GM23338 (cell line): Measurements from ENCODE around the gene HHIP. TPM values are rescaled to one million over a fixed set of nuclear protein-coding genes. Genes with fewer than 3 reads are reported as not detected.

Experiments used
- ATAC-seq: fragments of 200-7000 bp; cut with Tn5 transposase; 3 replicates; pipeline ENCODE4 v1.9.1; 2020
- DNase-seq: peaks from one replicate; pipeline ENCODE4 v3.0.0-alpha.2; 2015; ENCODE audit warnings: low spot score
- H2AFZ ChIP-seq: fragments of 200-600 bp; sonication (generic); 2 replicates; pipeline ENCODE4 v1.8.0; 2016; ENCODE audit warnings: antibody characterized with exemption, mild to moderate bottlenecking, moderate library complexity
- H3F3A ChIP-seq: fragments of 200-600 bp; sonication (generic); replicated peaks from 2 replicates; pipeline ENCODE4 v1.8.0; 2017; ENCODE audit warnings: antibody characterized with exemption, mixed run types, low read depth
- H3K27ac ChIP-seq: fragments of 200-600 bp; sonication (generic); 2 replicates; pipeline ENCODE4 v1.6.1; 2016; ENCODE audit warnings: low read depth
- H3K27me3 ChIP-seq: fragments of 200-600 bp; sonication (generic); 2 replicates; pipeline ENCODE4 v1.8.0; 2016; ENCODE audit warnings: mild to moderate bottlenecking, mixed run types, moderate library complexity; ENCODE audit not compliant: insufficient read depth
- H3K36me3 ChIP-seq: fragments of 200-600 bp; sonication (generic); 2 replicates; pipeline ENCODE4 v1.8.0; 2016; ENCODE audit warnings: mild to moderate bottlenecking; ENCODE audit not compliant: insufficient read depth
- H3K4me1 ChIP-seq: fragments of 200-600 bp; sonication (generic); 2 replicates; pipeline ENCODE4 v1.8.0; 2016; ENCODE audit warnings: mild to moderate bottlenecking, moderate library complexity; ENCODE audit not compliant: insufficient read depth
- H3K4me2 ChIP-seq: fragments of 200-600 bp; sonication (generic); 2 replicates; pipeline ENCODE4 v1.7.1; 2017; ENCODE audit warnings: mixed run types
- H3K4me3 ChIP-seq: fragments of 200-600 bp; sonication (generic); 2 replicates; pipeline ENCODE4 v1.6.1; 2016; ENCODE audit warnings: mixed run types
- H3K79me2 ChIP-seq: fragments of 200-600 bp; sonication (generic); replicated peaks from 2 replicates; pipeline ENCODE4 v1.8.0; 2017; ENCODE audit warnings: mild to moderate bottlenecking; ENCODE audit not compliant: insufficient read depth
- H3K9me2 ChIP-seq: fragments of 200-600 bp; sonication (generic); 2 replicates; pipeline ENCODE4 v1.8.0; 2017; ENCODE audit not compliant: insufficient read depth
- H4K20me1 ChIP-seq: fragments of 200-600 bp; sonication (generic); replicated peaks from 2 replicates; pipeline ENCODE4 v1.8.0; 2017; ENCODE audit warnings: mild to moderate bottlenecking; ENCODE audit not compliant: insufficient read depth
- H3K27ac Mint-ChIP-seq: 2 replicates; pipeline ENCODE4 v1.8.0; 2020; ENCODE audit warnings: inconsistent platforms, mild to moderate bottlenecking, moderate library complexity, mixed read lengths
- H3K27me3 Mint-ChIP-seq: 3 replicates; pipeline ENCODE4 v1.8.0; 2022; ENCODE audit warnings: low read depth, mild to moderate bottlenecking, moderate library complexity, mixed read lengths, inconsistent platforms; ENCODE audit not compliant: insufficient read depth, poor library complexity
- H3K36me3 Mint-ChIP-seq: 3 replicates; pipeline ENCODE4 v1.8.0; 2021; ENCODE audit warnings: low read depth, mild to moderate bottlenecking, inconsistent platforms, moderate library complexity, mixed read lengths
- H3K4me1 Mint-ChIP-seq: 3 replicates; pipeline ENCODE4 v1.8.0; 2020; ENCODE audit warnings: mild to moderate bottlenecking, inconsistent platforms, mixed read lengths
- H3K4me3 Mint-ChIP-seq: 3 replicates; pipeline ENCODE4 v1.8.0; 2021; ENCODE audit warnings: moderate library complexity, mild to moderate bottlenecking, inconsistent platforms, mixed read lengths
- H3K9me3 Mint-ChIP-seq: 3 replicates; pipeline ENCODE4 v1.8.0; 2020; ENCODE audit warnings: moderate library complexity, mild to moderate bottlenecking, inconsistent platforms, mixed read lengths
- CREB1 ChIP-seq: fragments of 250-450 bp; sonication (Bioruptor Pico); IDR thresholded peaks from 2 replicates; pipeline ENCODE4 v1.5.0; 2020; ENCODE audit warnings: low read depth, mild to moderate bottlenecking, moderate library complexity
- ETS1 ChIP-seq: IDR thresholded peaks from 2 replicates; pipeline ENCODE4 v1.6.1; 2016; ENCODE audit warnings: antibody characterized with exemption
- EZH2 ChIP-seq: fragments of 200-600 bp; sonication (generic); IDR thresholded peaks from one replicate; pipeline ENCODE4 v1.8.0; 2017; ENCODE audit warnings: antibody characterized with exemption, mild to moderate bottlenecking, low read depth; ENCODE audit not compliant: unreplicated experiment
- EZH2phosphoT487 ChIP-seq: fragments of 200-600 bp; sonication (generic); IDR thresholded peaks from one replicate; pipeline ENCODE4 v1.8.1; 2018; ENCODE audit warnings: antibody characterized with exemption; ENCODE audit not compliant: unreplicated experiment
- JUNB ChIP-seq: IDR thresholded peaks from one replicate; pipeline ENCODE4 v1.6.1; 2016; ENCODE audit warnings: antibody characterized with exemption; ENCODE audit not compliant: unreplicated experiment
- NANOG ChIP-seq: IDR thresholded peaks from 2 replicates; pipeline ENCODE4 v1.6.1; 2016; ENCODE audit warnings: antibody characterized with exemption, borderline replicate concordance
- POLR2AphosphoS5 ChIP-seq: IDR thresholded peaks from 2 replicates; pipeline ENCODE4 v1.6.1; 2016; ENCODE audit warnings: antibody characterized with exemption, low read depth
- STAT1 ChIP-seq: IDR thresholded peaks from one replicate; pipeline ENCODE4 v1.6.1; 2016; ENCODE audit warnings: antibody characterized with exemption; ENCODE audit not compliant: unreplicated experiment
- ZNF114 ChIP-seq: fragments of 250-450 bp; sonication (Bioruptor Pico); IDR thresholded peaks from 2 replicates; pipeline ENCODE4 v1.5.0; 2020; ENCODE audit warnings: mild to moderate bottlenecking, moderate library complexity
- ZNF331 ChIP-seq: fragments of 250-450 bp; sonication (Bioruptor Pico); IDR thresholded peaks from 2 replicates; pipeline ENCODE4 v1.5.0; 2020; ENCODE audit warnings: low read depth, mild to moderate bottlenecking, moderate library complexity
- polyA plus RNA-seq: library from polyadenylated mRNA; unstranded; fragments of >200 nt; fragmentation: Nextera tagmentation; extraction: Ambion mirVana; gene quantifications from 2 replicates; pipeline ENCODE4 v1.2.1, GENCODE V29; 2016
- total RNA-seq: library from RNA; depleted of rRNA; stranded (reverse); fragments of >200 nt; shearing (Covaris generic); gene quantifications from 2 replicates; pipeline ENCODE4 v1.2.3, GENCODE V29; 2014
- TF ChIP-seq, protein P1 (sequence below), 2 experiments: fragments of 200-600 bp in 1 of 2; sonication (generic) in 1 of 2; conservative IDR thresholded peaks; 2 replicates each; pipeline versions ENCODE4 v1.5.1 to v1.6.1; 2016 to 2017; ENCODE audit warnings: antibody characterized with exemption in 2 of 2, low read depth in 2 of 2, mild to moderate bottlenecking in 2 of 2, moderate library complexity in 1 of 2
- TF ChIP-seq, protein P2 (sequence below): IDR thresholded peaks from one replicate; pipeline ENCODE4 v1.6.1; 2018; ENCODE audit warnings: antibody characterized with exemption; ENCODE audit not compliant: unreplicated experiment

HHIP gene
- total and polyA plus RNA-seq, 2 experiments from 2014 or later, result 2.5 to 4.2 TPM

GRCh38 chr4:144709159-144709558 is 63.2 kb downstream of the HHIP start:
- Mint-ChIP-seq H3K36me3 (no peaks in the 10 kb centered on the region), H3K27ac (no peak overlapping the region), H3K4me1 (peaks cover 23% of the 10 kb centered on the region; the same call in 2 of the 3 replicates), H3K27me3 (no peaks in the 10 kb centered on the region), H3K4me3 (no peak overlapping the region), H3K9me3 (no peaks in the 10 kb centered on the region)
- H3K4me2 ChIP-seq, result no peak overlapping the region
- no peaks in the 10 kb centered on the region for H4K20me1 ChIP-seq
- peaks cover 8% of the 10 kb centered on the region; the same call in 1 of the 2 replicates for H3K4me1 ChIP-seq
- no peak for TF ChIP-seq CREB1 (CRISPR knock-in tag)
- TF ChIP-seq, protein P1, sequence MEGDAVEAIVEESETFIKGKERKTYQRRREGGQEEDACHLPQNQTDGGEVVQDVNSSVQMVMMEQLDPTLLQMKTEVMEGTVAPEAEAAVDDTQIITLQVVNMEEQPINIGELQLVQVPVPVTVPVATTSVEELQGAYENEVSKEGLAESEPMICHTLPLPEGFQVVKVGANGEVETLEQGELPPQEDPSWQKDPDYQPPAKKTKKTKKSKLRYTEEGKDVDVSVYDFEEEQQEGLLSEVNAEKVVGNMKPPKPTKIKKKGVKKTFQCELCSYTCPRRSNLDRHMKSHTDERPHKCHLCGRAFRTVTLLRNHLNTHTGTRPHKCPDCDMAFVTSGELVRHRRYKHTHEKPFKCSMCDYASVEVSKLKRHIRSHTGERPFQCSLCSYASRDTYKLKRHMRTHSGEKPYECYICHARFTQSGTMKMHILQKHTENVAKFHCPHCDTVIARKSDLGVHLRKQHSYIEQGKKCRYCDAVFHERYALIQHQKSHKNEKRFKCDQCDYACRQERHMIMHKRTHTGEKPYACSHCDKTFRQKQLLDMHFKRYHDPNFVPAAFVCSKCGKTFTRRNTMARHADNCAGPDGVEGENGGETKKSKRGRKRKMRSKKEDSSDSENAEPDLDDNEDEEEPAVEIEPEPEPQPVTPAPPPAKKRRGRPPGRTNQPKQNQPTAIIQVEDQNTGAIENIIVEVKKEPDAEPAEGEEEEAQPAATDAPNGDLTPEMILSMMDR (conservative IDR thresholded peaks at IDR 0.05; ENCODE audit: low read depth in 2 of 2), result no peak
- no peak for TF ChIP-seq NANOG
- TF ChIP-seq EZH2, result no peak
- no peak for TF ChIP-seq ZNF114
- no peak for TF ChIP-seq EZH2phosphoT487
- TF ChIP-seq ETS1, result no peak
- no peak for TF ChIP-seq POLR2AphosphoS5
- no peak for TF ChIP-seq JUNB
- no peak for TF ChIP-seq STAT1
- H3K27me3 ChIP-seq, result no peaks in the 10 kb centered on the region
- H3K9me2 ChIP-seq, result no peaks in the 10 kb centered on the region; the same call in 1 of the 2 replicates
- H3K4me3 ChIP-seq, result no peak overlapping the region
- DNase-seq, result peak; percentile 13
- no peak overlapping the region for H2AFZ ChIP-seq
- no peaks in the 10 kb centered on the region for H3K36me3 ChIP-seq
- H3K79me2 ChIP-seq, result no peaks in the 10 kb centered on the region
- no peak overlapping the region for H3K27ac ChIP-seq
- no peak for ATAC-seq
- H3F3A ChIP-seq, result no peaks in the 10 kb centered on the region

GRCh38 chr4:144709793-144710525 is 64.0 kb downstream of the HHIP start:
- Mint-ChIP-seq H3K27me3 (no peaks in the 10 kb centered on the region), H3K27ac (no peak overlapping the region), H3K4me3 (no peak overlapping the region), H3K36me3 (no peaks in the 10 kb centered on the region), H3K4me1 (peaks cover 23% of the 10 kb centered on the region; the same call in 2 of the 3 replicates), H3K9me3 (no peaks in the 10 kb centered on the region)
- Histone ChIP-seq H3K27ac (no peak overlapping the region), H2AFZ (no peak overlapping the region), H4K20me1 (no peaks in the 10 kb centered on the region), H3F3A (no peaks in the 10 kb centered on the region), H3K27me3 (no peaks in the 10 kb centered on the region), H3K4me2 (no peak overlapping the region), H3K4me1 (peaks cover 8% of the 10 kb centered on the region; the same call in 1 of the 2 replicates), H3K79me2 (no peaks in the 10 kb centered on the region), H3K9me2 (no peaks in the 10 kb centered on the region; the same call in 1 of the 2 replicates), H3K36me3 (no peaks in the 10 kb centered on the region), H3K4me3 (no peak overlapping the region)
- ATAC-seq (no peak), DNase-seq (no peak)
- TF ChIP-seq, protein P1 (conservative IDR thresholded peaks at IDR 0.05; ENCODE audit: low read depth in 2 of 2), result no peak
- TF ChIP-seq, protein P2, sequence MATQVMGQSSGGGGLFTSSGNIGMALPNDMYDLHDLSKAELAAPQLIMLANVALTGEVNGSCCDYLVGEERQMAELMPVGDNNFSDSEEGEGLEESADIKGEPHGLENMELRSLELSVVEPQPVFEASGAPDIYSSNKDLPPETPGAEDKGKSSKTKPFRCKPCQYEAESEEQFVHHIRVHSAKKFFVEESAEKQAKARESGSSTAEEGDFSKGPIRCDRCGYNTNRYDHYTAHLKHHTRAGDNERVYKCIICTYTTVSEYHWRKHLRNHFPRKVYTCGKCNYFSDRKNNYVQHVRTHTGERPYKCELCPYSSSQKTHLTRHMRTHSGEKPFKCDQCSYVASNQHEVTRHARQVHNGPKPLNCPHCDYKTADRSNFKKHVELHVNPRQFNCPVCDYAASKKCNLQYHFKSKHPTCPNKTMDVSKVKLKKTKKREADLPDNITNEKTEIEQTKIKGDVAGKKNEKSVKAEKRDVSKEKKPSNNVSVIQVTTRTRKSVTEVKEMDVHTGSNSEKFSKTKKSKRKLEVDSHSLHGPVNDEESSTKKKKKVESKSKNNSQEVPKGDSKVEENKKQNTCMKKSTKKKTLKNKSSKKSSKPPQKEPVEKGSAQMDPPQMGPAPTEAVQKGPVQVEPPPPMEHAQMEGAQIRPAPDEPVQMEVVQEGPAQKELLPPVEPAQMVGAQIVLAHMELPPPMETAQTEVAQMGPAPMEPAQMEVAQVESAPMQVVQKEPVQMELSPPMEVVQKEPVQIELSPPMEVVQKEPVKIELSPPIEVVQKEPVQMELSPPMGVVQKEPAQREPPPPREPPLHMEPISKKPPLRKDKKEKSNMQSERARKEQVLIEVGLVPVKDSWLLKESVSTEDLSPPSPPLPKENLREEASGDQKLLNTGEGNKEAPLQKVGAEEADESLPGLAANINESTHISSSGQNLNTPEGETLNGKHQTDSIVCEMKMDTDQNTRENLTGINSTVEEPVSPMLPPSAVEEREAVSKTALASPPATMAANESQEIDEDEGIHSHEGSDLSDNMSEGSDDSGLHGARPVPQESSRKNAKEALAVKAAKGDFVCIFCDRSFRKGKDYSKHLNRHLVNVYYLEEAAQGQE, result no peak
- TF ChIP-seq ZNF114 (no peak), EZH2phosphoT487 (no peak), ZNF331 (CRISPR knock-in tag) (no peak), ETS1 (no peak), STAT1 (no peak), NANOG (no peak)
